K562 (cell line): ENCODE results near the gene EPHB6. TPM values are rescaled to one million over a fixed set of nuclear protein-coding genes. Genes with fewer than 3 reads are reported as not detected.

Source experiments
- ARID3A ChIP-seq: IDR thresholded peaks from 2 replicates; pipeline ENCODE4 v1.6.1; 2012; ENCODE audit warnings: low read depth, low read length, improper control_type of control experiment, borderline replicate concordance
- CC2D1A ChIP-seq: fragments of 450-650 bp; IDR thresholded peaks from 2 replicates; pipeline ENCODE4 v1.6.1; 2017; ENCODE audit warnings: mild to moderate bottlenecking
- CREB5 ChIP-seq: fragments of 250-450 bp; sonication (Bioruptor Pico); IDR thresholded peaks from 2 replicates; pipeline ENCODE4 v1.5.0; 2020; ENCODE audit warnings: mild to moderate bottlenecking
- RCOR1 ChIP-seq, 2 experiments: IDR thresholded peaks; 2 replicates each; pipeline ENCODE4 v1.6.1; 2012; ENCODE audit warnings: low read depth in 2 of 2, low read length in 2 of 2, borderline replicate concordance in 1 of 2, improper control_type of control experiment in 1 of 2
- SMC3 ChIP-seq: conservative IDR thresholded peaks from 2 replicates; pipeline ENCODE4 v1.6.1; 2011; ENCODE audit warnings: low read depth, low read length, improper control_type of control experiment; ENCODE audit not compliant: insufficient read depth
- SPI1 ChIP-seq: IDR thresholded peaks from 2 replicates; pipeline ENCODE4 v1.6.1; 2011; ENCODE audit warnings: low read depth, low read length, control low read depth, borderline replicate concordance
- SREBF1 ChIP-seq: fragments of 150-350 bp; IDR thresholded peaks from 2 replicates; pipeline ENCODE4 v1.6.1; 2014; ENCODE audit warnings: antibody characterized with exemption, low read depth, low read length, borderline replicate concordance
- TRIM24 ChIP-seq, 2 experiments: fragments of 450-650 bp; IDR thresholded peaks; 2 replicates each; pipeline ENCODE4 v1.6.1; 2016
- polyA plus RNA-seq, 8 experiments: library from polyadenylated mRNA; depleted of rRNA in 4 of 8; stranded (reverse) in 5 of 8; unstranded in 3 of 8; fragments of >200 nt; fragmentation: Nextera tagmentation in 2 of 8; fragmentation: Illumina TruSeq in 1 of 8; extraction: Ambion mirVana in 2 of 8; extraction: Trizol in 1 of 8; gene quantifications; 2 replicates each; pipeline versions ENCODE4 v1.2.1 to v1.2.3, GENCODE V29; 2011 to 2014; ENCODE audit warnings: inconsistent platforms in 1 of 8, missing spikeins in 1 of 8
- total RNA-seq, 7 experiments: library from RNA; depleted of rRNA in 6 of 7; stranded (reverse); fragments of >200 nt in 6 of 7; fragmentation: Illumina TruSeq in 2 of 7; extraction: Trizol in 2 of 7; gene quantifications; 2 replicates each; pipeline versions ENCODE4 v1.2.1 to v1.2.3, GENCODE V29; 2011 to 2021; ENCODE audit warnings: low replicate concordance in 1 of 7
- TF ChIP-seq, protein P1 (sequence below): fragments of 450-650 bp; IDR thresholded peaks from 2 replicates; pipeline ENCODE4 v1.6.1; 2016; ENCODE audit warnings: low read depth

The EPHB6 gene
- total and polyA plus RNA-seq, 9 of the 15 experiments (the other 6 are each of a cell fraction or from before 2014, with no cell fraction given), result 1.4 to 123 (median 7.6) TPM

- TF ChIP-seq CREB5 (CRISPR knock-in tag) (no peak), SPI1 (no peak), SMC3 (peak; percentile 68), CC2D1A (no peak), TRIM24 (IDR thresholded peaks at IDR 0.05) (no peak), SREBF1 (no peak), ARID3A (peak; percentile 74; the same call in 1 of the 2 replicates), RCOR1 (IDR thresholded peaks at IDR 0.05; ENCODE audit: borderline replicate concordance in 1 of 2, low read depth in 2 of 2, low read length in 2 of 2) (peak in 1 of 2 experiments; percentile 81; a peak in 1 of 4 replicates)
- TF ChIP-seq, protein P1, sequence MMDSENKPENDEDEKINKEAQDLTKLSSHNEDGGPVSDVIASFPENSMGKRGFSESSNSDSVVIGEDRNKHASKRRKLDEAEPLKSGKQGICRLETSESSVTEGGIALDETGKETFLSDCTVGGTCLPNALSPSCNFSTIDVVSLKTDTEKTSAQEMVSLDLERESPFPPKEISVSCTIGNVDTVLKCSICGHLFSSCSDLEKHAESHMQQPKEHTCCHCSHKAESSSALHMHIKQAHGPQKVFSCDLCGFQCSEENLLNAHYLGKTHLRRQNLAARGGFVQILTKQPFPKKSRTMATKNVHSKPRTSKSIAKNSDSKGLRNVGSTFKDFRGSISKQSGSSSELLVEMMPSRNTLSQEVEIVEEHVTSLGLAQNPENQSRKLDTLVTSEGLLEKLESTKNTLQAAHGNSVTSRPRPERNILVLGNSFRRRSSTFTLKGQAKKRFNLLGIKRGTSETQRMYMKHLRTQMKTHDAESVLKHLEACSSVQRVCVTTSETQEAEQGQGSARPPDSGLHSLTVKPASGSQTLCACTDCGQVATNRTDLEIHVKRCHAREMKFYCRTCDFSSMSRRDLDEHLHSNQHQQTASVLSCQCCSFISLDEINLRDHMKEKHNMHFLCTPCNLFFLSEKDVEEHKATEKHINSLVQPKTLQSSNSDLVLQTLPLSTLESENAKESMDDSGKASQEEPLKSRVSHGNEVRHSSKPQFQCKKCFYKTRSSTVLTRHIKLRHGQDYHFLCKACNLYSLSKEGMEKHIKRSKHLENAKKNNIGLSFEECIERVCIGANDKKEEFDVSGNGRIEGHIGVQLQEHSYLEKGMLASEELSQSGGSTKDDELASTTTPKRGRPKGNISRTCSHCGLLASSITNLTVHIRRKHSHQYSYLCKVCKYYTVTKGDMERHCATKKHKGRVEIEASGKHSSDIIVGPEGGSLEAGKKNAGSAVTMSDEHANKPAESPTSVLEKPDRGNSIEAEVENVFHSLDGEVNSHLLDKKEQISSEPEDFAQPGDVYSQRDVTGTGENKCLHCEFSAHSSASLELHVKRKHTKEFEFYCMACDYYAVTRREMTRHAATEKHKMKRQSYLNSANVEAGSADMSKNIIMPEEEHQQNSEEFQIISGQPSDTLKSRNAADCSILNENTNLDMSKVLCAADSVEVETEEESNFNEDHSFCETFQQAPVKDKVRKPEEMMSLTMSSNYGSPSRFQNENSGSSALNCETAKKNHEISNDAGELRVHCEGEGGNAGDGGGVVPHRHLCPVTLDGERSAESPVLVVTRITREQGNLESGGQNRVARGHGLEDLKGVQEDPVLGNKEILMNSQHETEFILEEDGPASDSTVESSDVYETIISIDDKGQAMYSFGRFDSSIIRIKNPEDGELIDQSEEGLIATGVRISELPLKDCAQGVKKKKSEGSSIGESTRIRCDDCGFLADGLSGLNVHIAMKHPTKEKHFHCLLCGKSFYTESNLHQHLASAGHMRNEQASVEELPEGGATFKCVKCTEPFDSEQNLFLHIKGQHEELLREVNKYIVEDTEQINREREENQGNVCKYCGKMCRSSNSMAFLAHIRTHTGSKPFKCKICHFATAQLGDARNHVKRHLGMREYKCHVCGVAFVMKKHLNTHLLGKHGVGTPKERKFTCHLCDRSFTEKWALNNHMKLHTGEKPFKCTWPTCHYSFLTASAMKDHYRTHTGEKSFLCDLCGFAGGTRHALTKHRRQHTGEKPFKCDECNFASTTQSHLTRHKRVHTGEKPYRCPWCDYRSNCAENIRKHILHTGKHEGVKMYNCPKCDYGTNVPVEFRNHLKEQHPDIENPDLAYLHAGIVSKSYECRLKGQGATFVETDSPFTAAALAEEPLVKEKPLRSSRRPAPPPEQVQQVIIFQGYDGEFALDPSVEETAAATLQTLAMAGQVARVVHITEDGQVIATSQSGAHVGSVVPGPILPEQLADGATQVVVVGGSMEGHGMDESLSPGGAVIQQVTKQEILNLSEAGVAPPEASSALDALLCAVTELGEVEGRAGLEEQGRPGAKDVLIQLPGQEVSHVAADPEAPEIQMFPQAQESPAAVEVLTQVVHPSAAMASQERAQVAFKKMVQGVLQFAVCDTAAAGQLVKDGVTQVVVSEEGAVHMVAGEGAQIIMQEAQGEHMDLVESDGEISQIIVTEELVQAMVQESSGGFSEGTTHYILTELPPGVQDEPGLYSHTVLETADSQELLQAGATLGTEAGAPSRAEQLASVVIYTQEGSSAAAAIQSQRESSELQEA, result no peak
These were observed 43.6 kb upstream of the EPHB6 start (continued) for GRCh38 chr7:142811154-142811737.
